Spleen (tissue), 11 donors: ENCODE data around the gene HOXB7. TPM values are rescaled to one million over a fixed set of nuclear protein-coding genes. Genes with fewer than 3 reads are reported as not detected.

ENCODE experiments used
- DNase-seq: peaks from one replicate; pipeline ENCODE4 v3.0.0-alpha.2; 2020
- H3K27ac ChIP-seq, 8 donors: fragments of 200-600 bp; sonication (generic) in 7 of 8; 1 replicate in 4 of 8; 2 replicates in 4 of 8; pipeline versions ENCODE4 v1.5.0 to v1.8.0; 2016 to 2021; ENCODE audit warnings: inconsistent platforms in 4 of 8, mild to moderate bottlenecking in 4 of 8, moderate library complexity in 1 of 8
- H3K27me3 ChIP-seq, 7 donors: fragments of 200-600 bp; sonication (generic) in 6 of 7; replicated peaks in 1 of 7; 1 replicate in 4 of 7; 2 replicates in 3 of 7; pipeline versions ENCODE4 v1.5.0 to v1.8.0; 2016 to 2021; ENCODE audit warnings: inconsistent platforms in 3 of 7, mild to moderate bottlenecking in 1 of 7
- H3K36me3 ChIP-seq, 6 donors: fragments of 200-600 bp; sonication (generic) in 5 of 6; 1 replicate in 4 of 6; 2 replicates in 2 of 6; pipeline versions ENCODE4 v1.5.0 to v1.8.0; 2016 to 2021; ENCODE audit warnings: inconsistent platforms in 2 of 6
- H3K4me1 ChIP-seq, 6 donors: fragments of 200-600 bp; sonication (generic) in 5 of 6; 1 replicate in 3 of 6; 2 replicates in 3 of 6; pipeline versions ENCODE4 v1.5.0 to v1.8.0; 2016 to 2021; ENCODE audit warnings: inconsistent platforms in 3 of 6
- H3K4me3 ChIP-seq, 8 donors: fragments of 200-600 bp; sonication (generic) in 7 of 8; 1 replicate in 4 of 8; 2 replicates in 4 of 8; pipeline versions ENCODE4 v1.5.0 to v1.8.0; 2016 to 2021; ENCODE audit warnings: inconsistent platforms in 4 of 8, mild to moderate bottlenecking in 4 of 8, moderate library complexity in 2 of 8
- H3K9me3 ChIP-seq, 8 donors: fragments of 200-600 bp; sonication (generic) in 7 of 8; 1 replicate in 4 of 8; 2 replicates in 4 of 8; pipeline versions ENCODE4 v1.5.0 to v1.8.0; 2016 to 2021; ENCODE audit warnings: inconsistent platforms in 4 of 8
- POLR2A ChIP-seq, 3 donors: fragments of 450-650 bp; IDR thresholded peaks; one replicate each; pipeline ENCODE4 v1.5.1; 2017; ENCODE audit warnings: antibody characterized with exemption in 3 of 3, mild to moderate bottlenecking in 1 of 3
- POLR2AphosphoS5 ChIP-seq, 3 donors: sonication (generic); formaldehyde crosslinking; IDR thresholded peaks; one replicate each; pipeline ENCODE4 v1.5.1; 2017; ENCODE audit warnings: antibody characterized with exemption in 3 of 3
- WGBS, 5 donors: extraction: QIAGEN DNeasy Blood & Tissue Kit in 3 of 5; methylation state at CpG; one replicate each; pipeline versions ENCODE4 v1.1.5 to v1.1.7; 2013 to 2018; 5-methylcytosine and 5-hydroxymethylcytosine counted together
- intact Hi-C: fragments of 100-400 bp; cut with DNase I; formaldehyde crosslinking; loops from one replicate; pipeline ENCODE4 v1.15.0; 2023; ENCODE audit warnings: low total_unique reads
- polyA plus RNA-seq, 3 donors: library from polyadenylated mRNA; stranded (reverse); fragments of 200-250 nt; gene quantifications; one replicate each; pipeline ENCODE4 v1.2.1, GENCODE V29; 2013
- total RNA-seq, 7 donors: library from RNA; depleted of rRNA in 3 of 7; stranded (reverse); fragments of >200 nt in 3 of 7; fragmentation: NEBNext Ultra II Directional in 4 of 7; extraction: Animal tissue kit (Norgen Biotek cat#: 25700) in 4 of 7; gene quantifications; one replicate each; pipeline versions ENCODE4 v1.1.0 to v1.2.1, GENCODE V29; 2016 to 2021
- TF ChIP-seq, protein P1 (sequence below), 11 experiments: fragments of 200-600 bp in 7 of 11; fragments of 450-650 bp in 4 of 11; sonication (generic) in 4 of 11; IDR thresholded peaks in 8 of 11; conservative IDR thresholded peaks in 3 of 11; 1 replicate in 7 of 11; 2 replicates in 4 of 11; pipeline versions ENCODE4 v1.4.0 to v1.8.0; 2016 to 2021; ENCODE audit warnings: antibody characterized with exemption in 11 of 11, inconsistent platforms in 4 of 11, mild to moderate bottlenecking in 1 of 11
- donor health status: healthy with polysubstance abuse.
- donor health status: DM: no; HTN: no; CAD: no; lungs with moderate emphysema.
- donor health status: DM: no; HTN: no; CAD: no.
- donor health status: Bipolar disorder and iron deficiency.
- donor health status: healthy.
- donor health status: DM: no; HTN: no; CAD: no.
- donor health status: DM: yes; HTN: yes; CAD: no.

The HOXB7 gene
- total and polyA plus RNA-seq, 10 donors: 1.3 to 7.5 (median 3.1) TPM

DNA sequence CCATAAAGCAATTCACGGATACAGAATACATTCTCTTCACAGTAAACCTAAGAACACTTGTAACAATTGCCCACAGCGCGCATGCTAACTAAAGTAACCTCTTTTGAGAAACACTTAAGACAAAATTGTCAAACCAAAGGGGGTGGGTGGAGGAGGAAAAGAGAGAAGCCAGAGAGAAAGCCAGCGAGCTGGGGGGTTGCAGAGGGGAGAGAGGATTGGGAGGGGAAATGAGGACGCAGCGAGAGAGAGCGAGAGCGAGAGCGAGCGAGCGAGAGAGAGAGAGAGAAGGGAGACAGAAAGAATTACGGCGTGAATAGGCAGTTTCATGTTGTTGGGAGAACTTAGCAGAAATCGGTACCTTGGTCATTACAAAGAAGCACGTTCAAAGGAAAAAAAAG, 1.6 kb upstream of the HOXB7 start:
- Histone ChIP-seq H3K4me3 (peak overlapping the region in 6 of 8 donors; percentile 17 to 85 (median 63)), H3K4me1 (peaks cover 14 to 60% (median 50%) of the 10 kb centered on the region in 6 donors), H3K9me3 (no peaks in the 10 kb centered on the region), H3K27me3 (peaks cover 13 to 100% (median 86%) of the 10 kb centered on the region in 7 donors), H3K36me3 (no peaks in the 10 kb centered on the region), H3K27ac (no peak overlapping the region)
- 1 to 4% (median 2%) methylated on average over 15 of the region's 15 CpGs for WGBS, 5 donors
- no peak for DNase-seq
- TF ChIP-seq POLR2AphosphoS5 (IDR thresholded peaks at IDR 0.05): no peak
- TF ChIP-seq, protein P1, sequence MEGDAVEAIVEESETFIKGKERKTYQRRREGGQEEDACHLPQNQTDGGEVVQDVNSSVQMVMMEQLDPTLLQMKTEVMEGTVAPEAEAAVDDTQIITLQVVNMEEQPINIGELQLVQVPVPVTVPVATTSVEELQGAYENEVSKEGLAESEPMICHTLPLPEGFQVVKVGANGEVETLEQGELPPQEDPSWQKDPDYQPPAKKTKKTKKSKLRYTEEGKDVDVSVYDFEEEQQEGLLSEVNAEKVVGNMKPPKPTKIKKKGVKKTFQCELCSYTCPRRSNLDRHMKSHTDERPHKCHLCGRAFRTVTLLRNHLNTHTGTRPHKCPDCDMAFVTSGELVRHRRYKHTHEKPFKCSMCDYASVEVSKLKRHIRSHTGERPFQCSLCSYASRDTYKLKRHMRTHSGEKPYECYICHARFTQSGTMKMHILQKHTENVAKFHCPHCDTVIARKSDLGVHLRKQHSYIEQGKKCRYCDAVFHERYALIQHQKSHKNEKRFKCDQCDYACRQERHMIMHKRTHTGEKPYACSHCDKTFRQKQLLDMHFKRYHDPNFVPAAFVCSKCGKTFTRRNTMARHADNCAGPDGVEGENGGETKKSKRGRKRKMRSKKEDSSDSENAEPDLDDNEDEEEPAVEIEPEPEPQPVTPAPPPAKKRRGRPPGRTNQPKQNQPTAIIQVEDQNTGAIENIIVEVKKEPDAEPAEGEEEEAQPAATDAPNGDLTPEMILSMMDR (IDR thresholded peaks at IDR 0.05 in 8 of 11, conservative IDR thresholded peaks at IDR 0.05 in 3 of 11): no peak
- no peak for TF ChIP-seq POLR2A (IDR thresholded peaks at IDR 0.05)
- intact Hi-C loops: loop anchor here (10.0 kb wide), 1 partner anchor 458 kb away; no protein-coding TSS in a partner anchor

GRCh38 chr17:48611681-48612455, 1.1 kb upstream of the HOXB7 start:
- intact Hi-C loops: loop anchor here (10.0 kb wide), 1 partner anchor 457 kb away; no protein-coding TSS in a partner anchor
- TF ChIP-seq POLR2AphosphoS5 (IDR thresholded peaks at IDR 0.05): no peak
- TF ChIP-seq, protein P1 (IDR thresholded peaks at IDR 0.05 in 8 of 11, conservative IDR thresholded peaks at IDR 0.05 in 3 of 11): no peak
- TF ChIP-seq POLR2A (IDR thresholded peaks at IDR 0.05): no peak
- no peak for DNase-seq
- 3 to 11% (median 8%) methylated on average over 33 to 36 of the region's 36 CpGs for WGBS, 5 donors
- Histone ChIP-seq H3K4me3 (peak overlapping the region; percentile 45 to 85 (median 66)), H3K27ac (peak overlapping the region in 2 of 8 donors; percentile 24 to 80), H3K27me3 (peaks cover 13 to 100% (median 85%) of the 10 kb centered on the region in 7 donors), H3K36me3 (no peaks in the 10 kb centered on the region), H3K4me1 (peaks cover 14 to 59% (median 49%) of the 10 kb centered on the region in 6 donors), H3K9me3 (no peaks in the 10 kb centered on the region)

- DNase-seq: no peak
- peak overlapping the region; percentile 45 to 85 (median 66) for H3K4me3 ChIP-seq
- WGBS, 5 donors: 1 to 3% (median 1%) methylated on average over 22 of the region's 22 CpGs
- H3K4me1 ChIP-seq: peaks cover 14 to 59% (median 49%) of the 10 kb centered on the region in 6 donors
- no peaks in the 10 kb centered on the region for H3K36me3 ChIP-seq
- peaks cover 8 to 100% (median 82%) of the 10 kb centered on the region in 7 donors for H3K27me3 ChIP-seq
- peak overlapping the region in 5 of 8 donors; percentile 63 to 80 (median 67) for H3K27ac ChIP-seq
- no peaks in the 10 kb centered on the region for H3K9me3 ChIP-seq
- intact Hi-C loops: loop anchor here (10.0 kb wide), 1 partner anchor 456 kb away; no protein-coding TSS in a partner anchor
- TF ChIP-seq POLR2A (IDR thresholded peaks at IDR 0.05) (no peak), POLR2AphosphoS5 (IDR thresholded peaks at IDR 0.05) (no peak)
- TF ChIP-seq, protein P1 (IDR thresholded peaks at IDR 0.05 in 8 of 11, conservative IDR thresholded peaks at IDR 0.05 in 3 of 11): no peak
Observed at GRCh38 chr17:48611213-48611612, 396 bp upstream of the HOXB7 start.

DNA sequence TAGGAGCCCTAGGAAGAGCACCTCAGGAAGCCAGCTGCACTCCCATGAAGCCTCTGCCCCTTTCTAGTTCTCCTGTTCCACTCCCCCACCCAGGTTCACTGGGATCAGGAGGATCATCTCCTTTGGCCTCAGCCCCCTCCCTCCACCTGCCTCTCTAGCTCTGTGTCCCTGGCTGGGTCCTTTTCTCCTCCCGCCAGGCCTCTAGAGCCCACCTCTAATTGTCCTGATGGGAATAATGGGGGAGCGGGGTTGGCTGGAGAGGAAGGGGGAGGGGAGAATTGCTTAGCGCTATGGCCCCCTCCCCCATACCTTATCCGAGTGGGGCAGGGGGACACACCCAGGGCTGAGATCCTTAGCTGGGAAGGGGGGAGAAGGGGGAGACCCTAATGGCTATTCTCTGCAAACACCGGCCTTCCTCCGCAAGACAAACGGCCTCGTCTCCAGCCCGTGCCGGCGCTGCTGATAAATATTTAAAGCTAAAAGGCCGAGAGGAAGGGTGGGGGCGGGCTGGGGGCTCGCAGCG, 997 bp downstream of the HOXB7 start:
- no peaks in the 10 kb centered on the region for H3K9me3 ChIP-seq
- 11 to 18% (median 16%) methylated on average over 13 to 15 of the region's 15 CpGs for WGBS, 5 donors
- no peak for DNase-seq
- peaks cover 4 to 100% (median 80%) of the 10 kb centered on the region in 7 donors for H3K27me3 ChIP-seq
- TF ChIP-seq POLR2AphosphoS5 (IDR thresholded peaks at IDR 0.05) (no peak), POLR2A (IDR thresholded peaks at IDR 0.05) (no peak)
- TF ChIP-seq, protein P1 (IDR thresholded peaks at IDR 0.05 in 8 of 11, conservative IDR thresholded peaks at IDR 0.05 in 3 of 11): no peak
- peak overlapping the region in 5 of 8 donors; percentile 63 to 80 (median 67) for H3K27ac ChIP-seq
- intact Hi-C loops: loop anchor here (10.0 kb wide), 1 partner anchor 455 kb away; no protein-coding TSS in a partner anchor
- peaks cover 14 to 57% (median 49%) of the 10 kb centered on the region in 6 donors for H3K4me1 ChIP-seq
- no peaks in the 10 kb centered on the region for H3K36me3 ChIP-seq
- peak overlapping the region; percentile 45 to 85 (median 66) for H3K4me3 ChIP-seq
